ENCODE measurements around the gene TP53I11. TPM values are rescaled to one million over a fixed set of nuclear protein-coding genes. Genes with fewer than 3 reads are reported as not detected.

Gene TP53I11
- total and polyA plus RNA-seq, 2 donors, result 10.7 to 35.8 TPM

- no peak overlapping the region for H3K4me3 ChIP-seq (ENCODE audit: low read depth, low read length)
- no peaks in the 10 kb centered on the region for H3K4me1 ChIP-seq (ENCODE audit: insufficient read depth)
- H3K27ac ChIP-seq (ENCODE audit: low read depth), result no peak overlapping the region
- DNase-seq (ENCODE audit: extremely low spot score), result no peak
- WGBS, result 84% methylated on average over 5 of the region's 5 CpGs
- H3K36me3 ChIP-seq (ENCODE audit: insufficient read depth), result no peaks in the 10 kb centered on the region
Observed at GRCh38 chr11:44901786-44902185, 48.9 kb downstream of the TP53I11 start.

GRCh38 chr11:44901120-44901633, 49.5 kb downstream of the TP53I11 start:
- H3K4me1 ChIP-seq (ENCODE audit: insufficient read depth), result no peaks in the 10 kb centered on the region
- no peak overlapping the region for H3K27ac ChIP-seq (ENCODE audit: low read depth)
- 81% methylated on average over 7 of the region's 7 CpGs for WGBS
- DNase-seq (ENCODE audit: extremely low spot score), result no peak
- H3K36me3 ChIP-seq (ENCODE audit: insufficient read depth), result no peaks in the 10 kb centered on the region
- H3K4me3 ChIP-seq (ENCODE audit: low read depth, low read length), result no peak overlapping the region

- 81% methylated on average over 3 of the region's 3 CpGs for WGBS
- no peak overlapping the region for H3K27ac ChIP-seq (ENCODE audit: low read depth)
- no peak overlapping the region for H3K4me3 ChIP-seq (ENCODE audit: low read depth, low read length)
- H3K36me3 ChIP-seq (ENCODE audit: insufficient read depth), result no peaks in the 10 kb centered on the region
- no peak for DNase-seq (ENCODE audit: extremely low spot score)
- no peaks in the 10 kb centered on the region for H3K4me1 ChIP-seq (ENCODE audit: insufficient read depth)
Observed at GRCh38 chr11:44899959-44900358, 50.7 kb downstream of the TP53I11 start.

GRCh38 chr11:44893846-44894617, 56.7 kb downstream of the TP53I11 start:
- H3K4me3 ChIP-seq (ENCODE audit: low read depth, low read length), result no peak overlapping the region
- DNase-seq (ENCODE audit: extremely low spot score), result no peak
- peak overlapping the region; percentile 40 for H3K27ac ChIP-seq (ENCODE audit: low read depth)
- WGBS, result 32% methylated on average over 21 of the region's 21 CpGs
- no peaks in the 10 kb centered on the region for H3K36me3 ChIP-seq (ENCODE audit: insufficient read depth)
- no peaks in the 10 kb centered on the region for H3K4me1 ChIP-seq (ENCODE audit: insufficient read depth)

- WGBS, result 31% methylated on average over 10 of the region's 10 CpGs
- Histone ChIP-seq H3K4me1 (ENCODE audit: insufficient read depth) (no peaks in the 10 kb centered on the region), H3K4me3 (ENCODE audit: low read depth, low read length) (no peak overlapping the region), H3K36me3 (ENCODE audit: insufficient read depth) (no peaks in the 10 kb centered on the region), H3K27ac (ENCODE audit: low read depth) (peak overlapping the region; percentile 40)
- no peak for DNase-seq (ENCODE audit: extremely low spot score)
Observed at GRCh38 chr11:44893308-44893822, 57.3 kb downstream of the TP53I11 start.

GRCh38 chr11:44892843-44893242, 57.8 kb downstream of the TP53I11 start:
- no peaks in the 10 kb centered on the region for H3K4me1 ChIP-seq (ENCODE audit: insufficient read depth)
- 84% methylated on average over 7 of the region's 7 CpGs for WGBS
- H3K27ac ChIP-seq (ENCODE audit: low read depth), result no peak overlapping the region
- no peaks in the 10 kb centered on the region for H3K36me3 ChIP-seq (ENCODE audit: insufficient read depth)
- no peak overlapping the region for H3K4me3 ChIP-seq (ENCODE audit: low read depth, low read length)
- no peak for DNase-seq (ENCODE audit: extremely low spot score)

- WGBS, result 88% methylated on average over 1 of the region's 1 CpG
- DNase-seq (ENCODE audit: extremely low spot score), result no peak
- H3K4me3 ChIP-seq (ENCODE audit: low read depth, low read length), result no peak overlapping the region
- H3K27ac ChIP-seq (ENCODE audit: low read depth), result no peak overlapping the region
- no peaks in the 10 kb centered on the region for H3K36me3 ChIP-seq (ENCODE audit: insufficient read depth)
- H3K4me1 ChIP-seq (ENCODE audit: insufficient read depth), result no peaks in the 10 kb centered on the region
Observed at GRCh38 chr11:44889266-44889665, 61.4 kb downstream of the TP53I11 start.

- DNase-seq (ENCODE audit: extremely low spot score), result no peak
- 74% methylated on average over 3 of the region's 3 CpGs for WGBS
- Histone ChIP-seq H3K27ac (ENCODE audit: low read depth) (no peak overlapping the region), H3K4me1 (ENCODE audit: insufficient read depth) (no peaks in the 10 kb centered on the region), H3K4me3 (ENCODE audit: low read depth, low read length) (no peak overlapping the region), H3K36me3 (ENCODE audit: insufficient read depth) (no peaks in the 10 kb centered on the region)
Observed at GRCh38 chr11:44887636-44888035, 63.0 kb downstream of the TP53I11 start.

- WGBS, result 25% methylated on average over 3 of the region's 3 CpGs
- Histone ChIP-seq H3K4me1 (ENCODE audit: insufficient read depth) (no peaks in the 10 kb centered on the region), H3K27ac (ENCODE audit: low read depth) (no peak overlapping the region), H3K36me3 (ENCODE audit: insufficient read depth) (no peaks in the 10 kb centered on the region), H3K4me3 (ENCODE audit: low read depth, low read length) (no peak overlapping the region)
- DNase-seq (ENCODE audit: extremely low spot score), result no peak
Observed at GRCh38 chr11:44886790-44887140, 63.9 kb downstream of the TP53I11 start.

- Histone ChIP-seq H3K27ac (ENCODE audit: low read depth) (no peak overlapping the region), H3K36me3 (ENCODE audit: insufficient read depth) (no peaks in the 10 kb centered on the region), H3K4me1 (ENCODE audit: insufficient read depth) (no peaks in the 10 kb centered on the region), H3K4me3 (ENCODE audit: low read depth, low read length) (no peak overlapping the region)
- no peak for DNase-seq (ENCODE audit: extremely low spot score)
- 48% methylated on average over 13 of the region's 13 CpGs for WGBS
Observed at GRCh38 chr11:44885919-44886789, 64.5 kb downstream of the TP53I11 start.

- H3K4me1 ChIP-seq (ENCODE audit: insufficient read depth), result no peaks in the 10 kb centered on the region
- H3K36me3 ChIP-seq (ENCODE audit: insufficient read depth), result no peaks in the 10 kb centered on the region
- H3K27ac ChIP-seq (ENCODE audit: low read depth), result no peak overlapping the region
- DNase-seq (ENCODE audit: extremely low spot score), result peak; percentile 51
- 77% methylated on average over 12 of the region's 12 CpGs for WGBS
- no peak overlapping the region for H3K4me3 ChIP-seq (ENCODE audit: low read depth, low read length)
Observed at GRCh38 chr11:44885065-44885810, 65.4 kb downstream of the TP53I11 start.

GRCh38 chr11:44884056-44884455, 66.6 kb downstream of the TP53I11 start:
- no peak for DNase-seq (ENCODE audit: extremely low spot score)
- Histone ChIP-seq H3K27ac (ENCODE audit: low read depth) (no peak overlapping the region), H3K36me3 (ENCODE audit: insufficient read depth) (no peaks in the 10 kb centered on the region), H3K4me1 (ENCODE audit: insufficient read depth) (no peaks in the 10 kb centered on the region), H3K4me3 (ENCODE audit: low read depth, low read length) (no peak overlapping the region)
- WGBS, result 94% methylated on average over 6 of the region's 6 CpGs

GRCh38 chr11:44883277-44883676, 67.4 kb downstream of the TP53I11 start:
- H3K4me1 ChIP-seq (ENCODE audit: insufficient read depth), result no peaks in the 10 kb centered on the region
- DNase-seq (ENCODE audit: extremely low spot score), result no peak
- no peak overlapping the region for H3K4me3 ChIP-seq (ENCODE audit: low read depth, low read length)
- WGBS, result 77% methylated on average over 6 of the region's 6 CpGs
- H3K27ac ChIP-seq (ENCODE audit: low read depth), result no peak overlapping the region
- no peaks in the 10 kb centered on the region for H3K36me3 ChIP-seq (ENCODE audit: insufficient read depth)

Measured in urinary bladder (tissue), 4 donors.